ENCODE results near the gene SORCS2.

DNA sequence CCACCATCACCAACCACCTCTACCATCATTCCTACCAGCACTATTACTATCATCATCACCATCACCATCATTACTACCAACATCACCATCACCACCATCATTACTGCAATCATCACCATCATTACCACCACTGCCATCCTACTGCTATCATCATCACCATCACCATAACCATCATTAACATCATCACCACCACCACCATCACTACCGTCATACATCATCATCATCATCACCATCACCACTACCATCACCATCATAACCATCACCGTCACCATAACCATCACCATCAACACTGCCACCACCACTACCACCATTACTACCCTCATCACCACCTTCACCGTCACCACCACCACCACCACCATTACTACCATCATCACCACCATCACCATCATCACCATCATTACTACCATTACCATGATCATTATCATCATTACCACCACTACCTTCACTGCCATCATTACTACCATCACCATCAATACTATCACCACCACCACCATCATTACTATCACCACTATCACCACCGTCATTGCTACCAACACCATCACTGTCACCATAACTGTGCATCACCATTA is 170.6 kb downstream of the SORCS2 start:
- TF ChIP-seq, protein P1, sequence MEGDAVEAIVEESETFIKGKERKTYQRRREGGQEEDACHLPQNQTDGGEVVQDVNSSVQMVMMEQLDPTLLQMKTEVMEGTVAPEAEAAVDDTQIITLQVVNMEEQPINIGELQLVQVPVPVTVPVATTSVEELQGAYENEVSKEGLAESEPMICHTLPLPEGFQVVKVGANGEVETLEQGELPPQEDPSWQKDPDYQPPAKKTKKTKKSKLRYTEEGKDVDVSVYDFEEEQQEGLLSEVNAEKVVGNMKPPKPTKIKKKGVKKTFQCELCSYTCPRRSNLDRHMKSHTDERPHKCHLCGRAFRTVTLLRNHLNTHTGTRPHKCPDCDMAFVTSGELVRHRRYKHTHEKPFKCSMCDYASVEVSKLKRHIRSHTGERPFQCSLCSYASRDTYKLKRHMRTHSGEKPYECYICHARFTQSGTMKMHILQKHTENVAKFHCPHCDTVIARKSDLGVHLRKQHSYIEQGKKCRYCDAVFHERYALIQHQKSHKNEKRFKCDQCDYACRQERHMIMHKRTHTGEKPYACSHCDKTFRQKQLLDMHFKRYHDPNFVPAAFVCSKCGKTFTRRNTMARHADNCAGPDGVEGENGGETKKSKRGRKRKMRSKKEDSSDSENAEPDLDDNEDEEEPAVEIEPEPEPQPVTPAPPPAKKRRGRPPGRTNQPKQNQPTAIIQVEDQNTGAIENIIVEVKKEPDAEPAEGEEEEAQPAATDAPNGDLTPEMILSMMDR (IDR thresholded peaks at IDR 0.05; ENCODE audit: borderline replicate concordance, extremely low read depth, low read length, poor library complexity, severe bottlenecking), result no peak
- no peak for TF ChIP-seq EZH2 (IDR thresholded peaks at IDR 0.05; ENCODE audit: borderline replicate concordance, low read depth, low read length, severe bottlenecking)
